Measurements from ENCODE around the gene RNF217. TPM values are rescaled to one million over a fixed set of nuclear protein-coding genes. Genes with fewer than 3 reads are reported as not detected.

RNF217 gene
- total RNA-seq, 6 donors from 2014 or later: 14.6 to 55.5 (median 31.9) TPM

DNA sequence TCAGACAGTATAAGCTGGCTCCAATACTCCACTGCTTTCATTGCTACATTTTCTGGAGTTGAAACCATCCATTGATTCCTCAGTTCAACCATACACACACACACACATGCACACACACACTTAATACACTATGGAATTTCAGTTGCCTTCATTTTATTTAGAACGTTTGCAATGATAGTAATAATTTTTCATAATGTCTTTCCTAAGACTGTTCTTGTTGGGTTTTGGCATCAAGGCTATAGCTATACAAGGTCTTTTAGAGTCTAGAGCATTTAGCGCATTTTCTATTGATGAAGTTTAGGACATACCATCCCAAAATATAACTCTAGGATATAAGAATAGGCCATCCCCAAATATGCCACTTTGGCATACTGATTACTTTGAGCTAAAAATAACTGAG is 175.8 kb downstream of the RNF217 start:
- Histone ChIP-seq H3K4me3 (no peak overlapping the region), H3K36me3 (no peaks in the 10 kb centered on the region), H3K9me3 (no peaks in the 10 kb centered on the region), H3K4me1 (no peaks in the 10 kb centered on the region), H3K27me3 (no peaks in the 10 kb centered on the region), H3K27ac (no peak overlapping the region)
- 89 to 93% methylated on average over 2 of the region's 2 CpGs for WGBS, 2 donors
- DNase-seq (no peak), ATAC-seq (ENCODE audit: low FRiP score in 2 of 2) (no peak)
- TF ChIP-seq EP300 (IDR thresholded peaks at IDR 0.05) (no peak), POLR2AphosphoS5 (IDR thresholded peaks at IDR 0.05) (no peak), POLR2A (IDR thresholded peaks at IDR 0.05) (no peak)
- TF ChIP-seq, protein P1, sequence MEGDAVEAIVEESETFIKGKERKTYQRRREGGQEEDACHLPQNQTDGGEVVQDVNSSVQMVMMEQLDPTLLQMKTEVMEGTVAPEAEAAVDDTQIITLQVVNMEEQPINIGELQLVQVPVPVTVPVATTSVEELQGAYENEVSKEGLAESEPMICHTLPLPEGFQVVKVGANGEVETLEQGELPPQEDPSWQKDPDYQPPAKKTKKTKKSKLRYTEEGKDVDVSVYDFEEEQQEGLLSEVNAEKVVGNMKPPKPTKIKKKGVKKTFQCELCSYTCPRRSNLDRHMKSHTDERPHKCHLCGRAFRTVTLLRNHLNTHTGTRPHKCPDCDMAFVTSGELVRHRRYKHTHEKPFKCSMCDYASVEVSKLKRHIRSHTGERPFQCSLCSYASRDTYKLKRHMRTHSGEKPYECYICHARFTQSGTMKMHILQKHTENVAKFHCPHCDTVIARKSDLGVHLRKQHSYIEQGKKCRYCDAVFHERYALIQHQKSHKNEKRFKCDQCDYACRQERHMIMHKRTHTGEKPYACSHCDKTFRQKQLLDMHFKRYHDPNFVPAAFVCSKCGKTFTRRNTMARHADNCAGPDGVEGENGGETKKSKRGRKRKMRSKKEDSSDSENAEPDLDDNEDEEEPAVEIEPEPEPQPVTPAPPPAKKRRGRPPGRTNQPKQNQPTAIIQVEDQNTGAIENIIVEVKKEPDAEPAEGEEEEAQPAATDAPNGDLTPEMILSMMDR (IDR thresholded peaks at IDR 0.05): no peak

DNA sequence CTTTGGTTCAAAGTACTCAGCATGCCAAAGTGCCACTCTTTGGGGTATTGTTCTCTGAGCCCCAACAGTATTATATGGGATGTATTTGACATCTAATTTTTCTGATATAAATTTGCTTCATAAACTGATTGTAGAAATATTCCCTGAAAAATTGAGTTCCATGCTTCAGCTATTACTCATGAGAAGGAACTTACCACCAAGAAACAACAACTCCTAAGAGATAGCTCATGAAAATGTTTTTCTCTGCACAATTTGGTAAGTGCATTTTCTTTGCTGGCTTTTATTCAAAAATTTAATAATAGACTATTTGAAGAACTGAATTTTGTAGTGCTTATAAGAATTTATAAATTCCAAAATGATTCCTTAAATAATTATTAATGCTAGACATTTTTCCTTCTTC is 178.6 kb downstream of the RNF217 start:
- no peak for TF ChIP-seq EP300 (IDR thresholded peaks at IDR 0.05)
- TF ChIP-seq POLR2AphosphoS5 (IDR thresholded peaks at IDR 0.05): no peak
- TF ChIP-seq, protein P1 (IDR thresholded peaks at IDR 0.05): no peak
- no peak for TF ChIP-seq POLR2A (IDR thresholded peaks at IDR 0.05)
- Histone ChIP-seq H3K27ac (no peak overlapping the region), H3K4me3 (no peak overlapping the region), H3K27me3 (no peaks in the 10 kb centered on the region), H3K36me3 (no peaks in the 10 kb centered on the region), H3K4me1 (no peaks in the 10 kb centered on the region), H3K9me3 (no peaks in the 10 kb centered on the region)
- ATAC-seq (ENCODE audit: low FRiP score in 2 of 2): no peak
- no peak for DNase-seq

Other genes with a start within 250 kb of the RNF217 start
- 10 to 100 TPM; 15.5 to 63.4 (median 32.2) TPM for gene TPD52L1, start 191.3 kb downstream of the RNF217 start, total RNA-seq